HG02981 (cell line): ENCODE results near the gene TYROBP.
"Not testable (repeated sequence)": the region's sequence is repeated elsewhere in the genome, so short reads cannot be mapped to it uniquely, and the experiment has no call there.

Experiments
- ATAC-seq: cut with Tn5 transposase; IDR thresholded peaks from one replicate; pipeline ENCODE4 v1.9.1; 2021; ENCODE audit warnings: mild to moderate bottlenecking, moderate library complexity; ENCODE audit not compliant: unreplicated experiment

TYROBP gene

DNA sequence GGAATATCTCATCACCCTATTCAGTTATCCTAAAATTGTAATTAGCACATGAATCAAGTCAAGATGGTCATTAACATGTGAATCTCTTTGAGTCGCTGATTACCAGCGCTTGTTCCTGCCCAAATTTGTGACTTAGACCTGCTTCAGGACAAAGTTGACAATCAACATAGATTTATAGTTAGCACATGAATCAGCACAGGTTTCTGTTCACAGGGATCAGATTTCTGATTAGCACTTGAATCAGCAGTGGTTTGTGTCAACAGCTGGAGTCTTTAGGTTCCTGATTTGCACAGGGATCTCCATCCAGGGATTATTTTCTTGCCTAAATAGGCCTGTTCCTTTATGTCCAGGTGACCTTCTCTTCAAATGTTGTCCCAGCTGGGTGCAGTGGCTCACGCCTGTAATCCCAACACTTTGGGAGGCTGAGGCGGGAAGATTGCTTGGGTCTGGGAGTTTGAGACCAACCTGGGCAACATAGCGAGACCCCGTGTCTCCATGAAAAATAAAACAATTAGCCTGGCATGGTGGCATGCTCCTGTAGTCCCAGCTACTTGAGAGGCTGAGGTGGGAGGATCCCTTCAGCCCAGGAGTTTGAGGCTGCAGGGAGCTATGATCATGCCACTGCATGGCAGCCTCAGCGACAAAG, 24.3 kb upstream of the TYROBP start:
- no peak for ATAC-seq

DNA sequence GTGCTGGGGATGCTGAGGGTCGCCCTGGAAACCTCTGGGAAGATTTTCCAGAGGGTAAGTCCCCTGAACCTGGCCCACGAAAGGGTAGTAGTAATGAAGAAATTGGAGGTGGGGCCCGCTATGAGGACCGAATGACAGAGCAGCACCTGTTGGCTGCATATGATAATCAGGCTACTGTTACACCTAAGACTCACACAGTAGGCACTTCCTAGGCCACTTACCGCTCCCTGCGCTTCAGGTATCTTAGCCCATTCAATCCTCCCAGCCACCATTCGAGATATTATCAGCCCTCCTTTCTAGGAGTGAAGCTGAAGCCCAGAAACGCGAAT, 23.7 kb upstream of the TYROBP start:
- no peak for ATAC-seq

DNA sequence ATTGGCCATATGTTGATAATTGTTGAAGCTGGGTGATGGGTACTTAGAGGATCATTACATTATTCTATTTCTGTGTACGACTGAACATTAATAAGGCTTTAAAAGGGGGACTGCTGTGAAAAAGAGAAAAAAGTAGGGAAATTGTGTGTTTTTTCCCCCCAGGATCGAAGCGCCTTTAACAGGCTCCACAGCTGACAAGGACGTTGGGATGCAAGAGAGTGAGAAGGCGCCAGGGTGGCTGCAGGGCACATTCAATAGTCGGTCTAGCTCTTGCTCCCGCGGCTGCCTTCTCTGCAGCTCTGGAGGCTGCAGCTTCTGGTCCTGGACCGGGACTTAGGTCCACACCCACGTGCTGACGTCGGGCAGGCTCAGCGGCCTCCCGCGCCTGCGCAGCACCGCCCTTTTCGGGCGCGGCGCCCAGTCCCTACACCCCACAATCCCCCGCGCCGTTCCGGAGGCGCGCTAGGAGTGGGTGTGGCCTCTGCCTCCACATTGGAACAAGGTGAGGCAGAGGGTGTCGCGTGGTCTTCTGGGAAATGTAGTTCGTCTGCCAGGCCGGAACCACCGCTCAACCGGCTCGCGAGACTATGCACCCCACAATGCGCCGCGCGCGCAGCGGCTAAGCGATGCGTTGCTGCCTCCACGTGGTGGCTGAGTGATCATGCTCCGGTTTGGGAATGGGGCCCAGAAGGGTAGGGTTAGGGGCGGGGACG, 23.2 kb upstream of the TYROBP start:
- ATAC-seq = peak; percentile 93

DNA sequence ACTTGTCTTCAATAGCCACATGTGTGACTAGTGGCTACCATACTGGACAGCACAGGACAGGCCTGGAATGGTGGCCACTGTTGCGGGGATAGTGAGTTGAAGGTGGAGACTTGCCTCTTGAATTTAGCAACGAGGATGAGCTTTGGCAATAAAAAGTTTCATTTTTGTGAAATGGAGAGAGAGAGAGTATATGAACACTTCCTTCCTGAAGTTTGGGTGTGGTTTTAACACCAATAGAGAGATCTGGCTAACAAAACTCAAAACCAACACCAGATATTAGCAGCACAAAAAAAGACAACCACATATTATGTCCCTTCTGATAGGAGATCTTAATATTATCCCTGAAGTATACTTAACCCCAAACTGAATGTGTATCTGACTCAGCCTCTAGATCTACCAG, 21.8 kb upstream of the TYROBP start:
- ATAC-seq = no peak

DNA sequence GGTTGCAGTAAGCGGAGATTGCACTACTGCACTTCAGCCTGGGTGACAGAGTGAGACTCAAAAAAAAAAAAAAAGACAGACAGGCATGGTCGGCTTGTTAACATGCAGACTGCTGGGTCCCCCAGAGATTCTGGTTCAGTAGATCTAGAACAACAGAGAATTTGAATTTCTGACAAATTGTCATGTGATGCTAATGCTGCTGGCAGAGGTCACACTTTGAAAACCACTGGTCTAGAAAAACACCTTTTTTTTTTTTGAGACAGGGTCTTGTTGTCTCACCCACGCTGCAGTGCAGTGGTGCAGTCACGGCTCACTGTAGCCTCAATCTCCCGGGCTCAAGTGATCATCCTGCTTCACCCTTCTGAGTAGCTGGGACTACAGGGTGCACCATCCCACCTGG, 20.4 kb upstream of the TYROBP start:
- ATAC-seq = no peak

DNA sequence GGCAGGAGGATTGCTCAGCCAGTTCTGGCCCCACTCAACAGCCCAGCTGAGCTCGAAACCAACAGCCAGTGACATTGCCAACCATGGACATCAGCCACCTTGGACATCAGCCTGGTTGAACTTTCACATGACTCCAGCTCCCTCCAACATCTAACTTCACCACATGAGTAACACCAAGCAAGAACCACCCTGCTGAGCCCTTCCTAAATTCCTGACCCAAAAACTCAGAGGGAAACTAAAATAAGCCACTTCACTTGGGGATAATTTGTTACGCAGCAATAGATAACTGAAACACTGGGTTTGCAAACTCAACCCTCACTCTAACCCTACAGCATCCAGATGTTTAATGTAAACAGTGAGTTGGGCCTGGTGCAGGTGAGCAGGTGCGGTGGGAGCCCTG, 17.4 kb upstream of the TYROBP start:
- no peak for ATAC-seq

DNA sequence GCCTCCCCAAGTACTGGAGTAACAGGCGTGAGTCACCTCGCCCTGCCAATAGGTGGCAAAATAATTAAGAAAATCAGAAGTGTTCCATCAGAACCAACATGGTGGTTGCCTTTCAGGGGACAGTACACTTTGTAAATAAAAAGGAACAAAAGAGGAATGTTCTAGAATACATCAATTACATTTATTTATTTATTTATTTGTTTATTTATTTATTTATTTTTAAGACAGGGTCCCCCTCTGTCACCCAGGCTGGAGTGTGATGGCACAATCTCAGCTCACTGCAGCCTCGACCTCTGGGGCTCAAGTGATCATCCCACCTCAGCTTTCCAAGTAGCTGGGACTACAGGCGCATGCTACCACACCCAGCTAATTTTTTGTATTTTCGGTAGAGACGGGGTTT, 12.9 kb upstream of the TYROBP start:
- ATAC-seq = no peak

DNA sequence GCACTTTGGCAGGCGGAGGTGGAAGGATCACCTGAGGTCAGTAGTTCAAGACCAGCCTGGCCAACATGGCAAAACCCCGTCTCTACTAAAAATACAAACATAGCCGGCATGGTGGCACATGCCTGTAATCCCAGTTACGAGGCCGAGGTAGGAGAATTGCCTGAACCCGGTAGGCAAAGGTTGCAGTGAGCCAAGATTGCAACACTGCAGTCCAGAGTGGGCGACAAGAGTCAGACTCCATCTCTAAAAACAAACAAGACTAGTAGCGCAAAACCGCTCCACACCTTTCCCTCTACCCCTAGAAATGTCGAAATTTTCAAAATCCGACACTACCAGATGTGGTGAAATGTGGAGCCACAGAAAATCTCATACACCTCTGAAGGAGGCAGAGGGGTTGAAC, 11.2 kb upstream of the TYROBP start:
- ATAC-seq = no peak

DNA sequence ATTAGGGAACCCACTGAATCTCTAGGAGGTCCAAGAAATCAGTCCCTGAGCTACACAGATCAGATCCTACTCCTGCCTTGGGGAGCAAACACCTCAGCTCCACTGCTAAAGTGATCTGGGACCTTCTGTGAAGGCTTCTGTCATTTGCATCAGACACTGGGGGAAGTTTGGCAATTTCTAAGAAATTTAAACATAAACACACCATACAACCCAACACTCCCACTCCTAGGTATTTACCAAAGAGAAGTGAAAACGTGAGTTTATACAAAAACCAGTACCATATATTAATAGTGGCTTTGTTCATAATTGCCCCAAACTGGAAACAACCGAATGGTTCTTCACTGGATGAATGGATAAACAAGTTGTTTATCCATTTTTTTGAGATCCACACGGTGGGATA, 7.3 kb upstream of the TYROBP start:
- no peak for ATAC-seq

DNA sequence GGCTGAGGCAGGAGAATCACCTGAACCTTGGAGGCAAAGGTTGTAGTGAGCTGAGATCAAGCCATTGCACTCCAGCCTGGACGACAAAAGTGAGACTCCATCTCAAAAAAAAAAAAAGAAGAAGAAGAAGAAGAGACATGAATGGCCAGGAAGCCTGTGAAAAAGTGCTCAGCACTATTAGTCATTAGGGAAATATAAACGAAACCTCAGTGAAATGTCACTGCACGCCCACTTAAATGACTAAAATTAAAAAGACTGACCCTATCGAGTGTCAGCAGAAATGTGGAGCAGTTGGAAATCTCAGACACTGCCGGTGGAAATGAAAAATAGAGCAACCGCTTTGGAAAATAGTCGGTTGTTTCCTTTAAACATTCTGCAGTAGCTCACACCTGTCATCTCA, 5.5 kb upstream of the TYROBP start:
- no peak for ATAC-seq

DNA sequence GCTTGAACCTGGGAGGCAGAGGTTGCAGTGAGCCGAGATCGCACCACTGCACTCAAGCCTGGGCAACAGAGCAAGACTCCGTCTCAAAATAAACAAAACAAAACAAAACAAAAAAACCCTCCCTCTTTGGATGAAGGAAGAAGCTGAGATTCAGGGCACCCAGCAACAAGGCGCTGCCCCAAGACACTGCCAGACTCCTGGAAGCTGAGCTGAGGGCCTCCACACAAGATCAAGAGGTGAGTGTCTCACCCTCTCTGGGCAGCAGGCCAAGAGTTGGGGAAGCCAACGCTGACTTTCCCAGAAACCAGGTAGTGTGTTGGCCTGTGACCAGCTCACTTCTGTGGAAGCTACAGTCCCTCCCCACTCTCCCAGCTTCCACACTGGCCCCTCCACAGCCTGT, 3.7 kb upstream of the TYROBP start:
- no peak for ATAC-seq

DNA sequence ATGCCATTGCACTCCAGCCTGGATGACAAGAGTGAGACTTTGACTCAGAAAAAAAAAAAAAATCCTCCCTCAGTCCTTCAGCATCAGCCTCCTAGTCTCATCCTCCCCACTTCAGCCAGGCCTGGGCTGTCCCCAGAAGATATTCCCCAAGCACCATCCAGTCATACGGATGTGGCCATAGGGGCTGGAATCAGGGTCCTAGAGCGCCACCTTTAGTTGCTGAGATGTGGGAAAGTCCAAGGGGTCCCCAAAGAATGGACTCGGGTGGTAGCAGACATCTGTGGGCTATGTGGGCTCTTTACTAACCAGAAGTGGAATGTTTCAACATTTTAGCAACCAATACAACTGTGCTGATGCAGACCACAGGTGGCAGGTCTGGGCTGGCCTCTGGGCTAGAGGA, 3.1 kb upstream of the TYROBP start:
- no peak for ATAC-seq

DNA sequence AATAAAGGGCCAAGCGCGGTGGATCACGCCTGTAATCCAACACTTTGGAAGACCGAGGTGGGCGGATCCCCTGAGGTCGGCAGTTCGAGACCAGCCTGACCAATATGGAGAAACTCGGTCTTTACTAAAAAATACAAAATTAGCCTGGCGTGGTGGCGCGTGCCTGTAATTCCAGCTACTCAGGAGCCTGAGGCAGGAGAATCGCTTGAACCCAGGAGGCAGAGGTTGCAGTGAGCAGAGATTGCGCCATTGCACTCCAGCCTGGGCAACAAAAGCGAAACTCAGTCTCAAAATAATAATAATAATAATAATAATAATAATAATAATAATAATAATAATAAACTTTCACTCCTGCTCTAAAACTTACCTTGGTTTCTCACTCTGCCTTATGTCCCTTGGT, 2.3 kb upstream of the TYROBP start:
- not testable (repeated sequence) for ATAC-seq

DNA sequence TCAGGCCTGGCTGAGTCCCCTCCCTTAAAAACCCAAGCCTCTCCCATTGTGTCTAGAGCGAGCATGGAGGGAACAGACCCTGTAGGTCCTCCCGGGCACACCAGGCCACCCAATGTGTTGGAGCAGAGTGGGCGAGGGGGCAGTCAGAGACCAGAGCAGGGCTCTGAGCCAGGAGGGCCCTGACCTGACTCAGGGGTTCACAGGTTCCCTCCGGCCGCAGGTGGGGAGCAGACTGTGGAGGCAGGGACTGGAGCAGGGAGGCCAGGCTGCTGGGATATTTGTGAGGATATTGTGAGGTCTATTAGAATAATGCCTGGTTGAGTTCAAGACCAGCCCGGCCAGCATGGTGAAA, 1.6 kb upstream of the TYROBP start:
- no peak for ATAC-seq

DNA sequence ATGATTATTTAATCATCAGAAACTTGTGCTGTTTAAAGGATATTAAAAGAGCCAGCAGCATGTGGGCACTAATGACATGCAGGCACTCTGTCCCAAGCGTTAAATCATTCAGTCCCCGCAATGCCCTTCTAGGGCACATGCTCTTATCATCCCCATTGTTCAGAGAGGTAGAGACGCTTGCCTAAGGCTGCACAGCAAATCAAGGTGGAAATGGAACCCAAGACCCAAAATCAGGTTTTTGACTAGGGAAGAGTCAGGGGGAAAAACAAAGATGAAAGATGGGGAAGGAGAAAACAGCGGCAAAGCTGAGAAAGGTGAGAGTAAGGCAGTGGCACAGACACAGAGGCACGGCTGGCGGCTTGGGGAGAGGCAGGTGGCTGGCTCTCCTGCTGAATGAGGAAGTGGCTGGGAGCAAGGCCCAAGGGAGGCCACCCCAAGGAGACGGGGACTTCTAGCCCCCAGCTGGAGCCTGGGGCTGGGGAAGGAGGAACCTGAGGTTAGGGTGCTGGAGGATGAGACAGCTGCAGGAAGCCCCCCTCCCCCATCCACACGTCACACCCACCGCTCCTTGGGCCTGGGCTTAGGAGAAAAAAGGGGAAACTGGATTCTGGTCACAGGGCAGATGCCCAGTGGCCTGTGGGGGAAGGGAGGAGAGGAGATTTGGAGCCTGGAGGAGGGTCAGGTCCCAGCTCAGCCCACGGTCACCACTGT, 1.0 kb upstream of the TYROBP start:
- ATAC-seq = no peak

DNA sequence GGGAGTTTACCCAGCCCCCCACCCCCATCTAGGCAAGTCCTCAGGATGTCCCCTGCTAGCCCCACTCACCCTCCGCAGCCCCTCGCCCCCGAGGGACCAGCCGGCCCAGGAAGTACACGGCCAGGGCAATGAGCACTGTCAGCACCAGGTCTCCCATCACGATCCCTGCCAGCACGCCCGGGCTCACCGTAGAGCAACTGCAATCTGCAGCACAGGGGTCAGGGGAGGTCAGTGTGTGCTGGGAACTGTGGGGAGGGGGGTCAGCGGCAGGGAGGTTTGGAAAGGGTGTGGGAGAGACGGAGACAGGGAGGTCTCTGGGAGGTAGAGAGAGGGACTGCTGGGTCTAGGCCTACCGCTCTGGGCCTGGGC, 734 bp downstream of the TYROBP start:
- ATAC-seq = no peak

DNA sequence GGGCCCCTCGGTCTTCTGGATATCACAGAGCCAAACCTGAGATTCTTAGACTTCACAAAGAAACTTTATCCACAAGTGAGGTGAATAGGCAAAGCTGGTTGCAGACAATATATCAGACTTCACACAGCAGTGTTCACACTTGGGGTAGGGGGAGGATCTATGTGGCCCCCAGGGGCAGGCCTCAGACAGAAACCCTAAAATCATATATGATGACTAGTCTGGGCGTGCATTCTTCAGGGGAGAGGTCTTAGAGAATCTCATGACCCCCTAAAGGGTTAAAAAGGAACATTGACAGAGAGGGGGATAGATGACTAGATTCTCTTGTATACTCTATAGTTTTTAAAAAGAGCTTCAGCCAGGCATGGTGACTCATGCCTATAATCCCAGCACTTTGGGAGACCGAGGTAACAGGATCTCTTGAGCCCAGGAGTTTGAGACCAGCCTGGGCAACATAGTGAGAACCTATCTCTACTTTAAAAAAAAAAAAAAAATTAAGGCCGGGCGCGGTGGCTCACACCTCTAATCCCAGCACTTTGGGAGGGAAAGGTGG, 2.8 kb downstream of the TYROBP start:
- ATAC-seq = no peak

DNA sequence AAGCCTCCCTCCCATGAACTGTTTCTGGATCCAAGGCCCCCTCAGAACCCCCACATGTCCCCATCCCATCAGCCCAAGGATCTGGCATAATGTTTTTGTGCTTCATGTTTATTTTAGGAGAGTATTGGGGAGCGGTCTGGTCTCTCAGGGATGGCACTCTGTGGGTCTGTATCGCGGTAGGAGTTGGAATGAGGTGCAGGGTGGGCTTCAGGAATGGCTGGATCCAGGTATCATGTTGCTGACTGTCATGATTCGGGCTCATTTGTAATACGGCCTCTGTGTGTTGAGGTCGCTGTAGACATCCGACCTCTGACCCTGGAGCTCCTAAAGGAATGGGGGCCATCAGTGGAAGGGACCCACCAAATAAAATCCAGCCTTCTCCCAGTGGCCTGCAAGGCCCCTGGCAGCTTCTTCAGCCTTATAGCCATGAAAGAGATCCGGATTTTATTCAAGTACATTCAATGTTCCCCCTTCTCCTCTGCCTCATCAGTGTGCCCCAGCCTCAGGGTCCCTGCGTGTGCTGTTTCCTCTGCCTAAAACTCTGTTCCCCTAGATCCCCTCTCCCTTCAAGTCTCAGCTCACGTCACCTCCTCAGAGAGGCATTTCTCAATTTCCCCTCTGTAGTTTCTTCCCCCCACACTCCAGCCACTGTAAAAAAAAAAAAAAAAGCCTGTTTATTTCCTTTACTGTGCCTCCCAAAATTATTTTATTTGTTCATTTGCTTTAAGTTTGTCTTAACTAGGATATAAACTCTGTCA, 3.6 kb downstream of the TYROBP start:
- no peak for ATAC-seq

DNA sequence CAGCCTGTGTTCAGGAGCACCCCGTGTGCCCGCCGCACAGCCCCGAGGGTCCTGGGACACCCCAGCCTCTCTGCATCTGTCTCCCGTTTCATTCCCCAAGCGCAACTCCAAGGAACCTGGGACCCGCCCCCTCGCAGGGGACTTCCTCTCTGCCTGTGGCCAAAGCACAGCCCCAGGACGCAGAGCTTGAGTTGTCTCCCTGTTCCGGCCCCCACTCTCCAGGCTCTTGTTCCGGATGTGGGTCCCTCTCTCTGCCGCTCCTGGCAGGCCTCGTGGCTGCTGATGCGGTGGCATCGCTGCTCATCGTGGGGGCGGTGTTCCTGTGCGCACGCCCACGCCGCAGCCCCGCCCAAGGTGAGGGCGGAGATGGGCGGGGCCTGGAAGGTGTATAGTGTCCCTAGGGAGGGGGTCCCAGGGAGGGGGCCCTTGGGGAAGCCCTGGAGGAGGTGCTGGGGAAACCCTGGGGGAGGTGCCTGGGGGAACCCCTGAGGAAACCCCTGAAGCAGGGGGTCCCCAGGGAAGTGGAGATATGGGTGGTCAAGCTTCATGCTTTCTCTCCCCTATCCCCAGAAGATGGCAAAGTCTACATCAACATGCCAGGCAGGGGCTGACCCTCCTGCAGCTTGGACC, 4.4 kb downstream of the TYROBP start:
- peak; percentile 42 for ATAC-seq

DNA sequence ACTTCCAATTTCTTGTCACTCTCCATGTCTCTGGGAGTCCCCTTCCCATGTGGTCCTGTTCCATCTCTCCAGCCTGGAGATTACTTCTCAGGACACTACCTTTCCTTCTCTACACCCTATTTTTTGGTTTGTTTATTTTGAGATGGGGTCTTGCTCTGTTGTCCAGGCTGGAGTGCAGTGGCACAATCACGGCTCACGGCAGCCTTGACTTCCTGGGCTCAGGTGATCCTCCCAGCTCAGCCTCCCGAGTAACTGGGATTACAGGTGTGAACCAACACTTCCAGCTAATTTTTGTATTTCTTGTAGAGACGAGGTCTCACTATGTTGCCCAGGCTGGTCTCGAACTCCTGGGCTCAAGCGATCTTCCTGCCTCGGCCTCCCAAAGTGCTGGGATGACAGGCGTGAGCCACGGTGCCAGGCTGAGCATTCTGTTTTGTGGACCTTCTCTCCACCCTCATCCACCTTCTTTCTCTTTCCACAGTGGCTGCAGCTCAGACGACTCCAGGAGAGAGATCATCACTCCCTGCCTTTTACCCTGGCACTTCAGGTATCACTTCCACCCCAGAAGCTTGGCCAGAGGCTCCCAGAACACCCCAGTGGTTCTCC, 5.1 kb downstream of the TYROBP start:
- no peak for ATAC-seq
